Right atrium auricular region (tissue), 2 donors: ENCODE results near the gene CPNE5. TPM values are rescaled to one million over a fixed set of nuclear protein-coding genes. Genes with fewer than 3 reads are reported as not detected.

Source experiments
- DNase-seq: peaks from one replicate; pipeline ENCODE4 v3.0.0-alpha.2; 2019; ENCODE audit warnings: low spot score
- H3K27ac ChIP-seq, 2 donors: fragments of 200-600 bp; sonication (generic); 1 replicate in 1 of 2; 2 replicates in 1 of 2; pipeline ENCODE4 v1.5.1; 2016 to 2019
- H3K27me3 ChIP-seq, 2 donors: fragments of 200-600 bp; sonication (generic); one replicate each; pipeline versions ENCODE4 v1.5.1 to v1.6.0; 2017 to 2019
- H3K36me3 ChIP-seq: fragments of 200-600 bp; sonication (generic); one replicate; pipeline ENCODE4 v1.5.1; 2016
- H3K4me1 ChIP-seq, 2 donors: fragments of 200-600 bp; sonication (generic); one replicate each; pipeline versions ENCODE4 v1.5.1 to v1.6.0; 2017 to 2019
- H3K4me3 ChIP-seq, 2 donors: fragments of 200-600 bp; sonication (generic); 1 replicate in 1 of 2; 2 replicates in 1 of 2; pipeline ENCODE4 v1.5.1; 2017 to 2019; ENCODE audit warnings: mild to moderate bottlenecking in 1 of 2, moderate library complexity in 1 of 2
- H3K9me3 ChIP-seq, 2 donors: fragments of 200-600 bp; sonication (generic); one replicate each; pipeline ENCODE4 v1.5.1; 2019
- CTCF ChIP-seq, 2 donors: fragments of 200-600 bp; sonication (generic); IDR thresholded peaks; one replicate each; pipeline ENCODE4 v1.5.1; 2019; ENCODE audit warnings: antibody characterized with exemption in 2 of 2
- total RNA-seq, 2 donors: library from RNA; depleted of rRNA; stranded (reverse); fragments of >200 nt; gene quantifications; one replicate each; pipeline ENCODE4 v1.1.0, GENCODE V29; 2016

The CPNE5 gene
- total RNA-seq, 2 donors from 2014 or later, result 36.7 to 47.4 TPM

DNA sequence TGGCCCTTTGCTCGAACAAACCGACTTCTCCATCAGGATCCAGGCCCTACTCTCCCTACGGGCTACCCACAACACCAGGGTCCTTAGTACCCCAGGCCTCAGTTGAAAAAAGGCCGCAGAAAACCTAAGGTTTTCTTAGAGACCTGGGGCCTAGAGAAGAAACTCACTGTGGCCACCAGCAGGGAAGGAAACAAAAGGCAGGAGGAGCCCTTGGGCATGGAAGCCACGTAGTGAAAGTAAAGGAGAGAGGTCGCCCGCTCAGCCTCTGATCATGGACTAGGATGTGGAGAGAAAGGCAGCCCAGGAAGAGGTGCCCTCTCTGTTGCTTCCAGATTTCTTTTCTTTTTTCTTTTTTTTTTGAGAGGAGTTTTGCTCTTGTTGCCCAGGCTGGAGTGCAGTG, 31.5 kb downstream of the CPNE5 start:
- H3K27me3 ChIP-seq, result no peaks in the 10 kb centered on the region
- no peaks in the 10 kb centered on the region for H3K9me3 ChIP-seq
- H3K36me3 ChIP-seq, result no peaks in the 10 kb centered on the region
- H3K4me3 ChIP-seq, result no peak overlapping the region
- peaks cover 0 to 8% of the 10 kb centered on the region in 2 donors for H3K4me1 ChIP-seq
- TF ChIP-seq CTCF (IDR thresholded peaks at IDR 0.05), result no peak
- DNase-seq, result no peak
- no peak overlapping the region for H3K27ac ChIP-seq

DNA sequence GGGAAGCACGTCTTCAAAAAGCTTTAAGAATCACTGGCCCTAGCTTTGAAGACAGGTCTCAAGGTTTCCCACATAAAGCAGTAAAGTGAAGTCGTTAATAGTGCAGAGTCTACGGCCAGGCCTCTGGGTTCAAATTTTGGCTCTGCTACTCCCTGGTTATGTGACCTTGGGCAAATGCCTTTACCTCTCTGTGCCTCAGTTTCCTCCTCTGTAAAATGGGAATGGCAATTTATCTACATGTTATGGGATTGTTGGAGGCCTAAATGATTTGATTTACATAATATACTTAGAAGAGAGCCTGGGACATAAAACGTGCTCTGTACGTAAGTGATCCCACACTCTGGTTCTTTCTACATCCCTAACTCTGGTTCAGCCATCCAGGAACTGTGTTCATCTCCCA, 32.1 kb downstream of the CPNE5 start:
- no peak overlapping the region for H3K27ac ChIP-seq
- no peaks in the 10 kb centered on the region for H3K9me3 ChIP-seq
- no peak for DNase-seq
- H3K4me3 ChIP-seq, result no peak overlapping the region
- TF ChIP-seq CTCF (IDR thresholded peaks at IDR 0.05), result no peak
- no peaks in the 10 kb centered on the region for H3K36me3 ChIP-seq
- H3K27me3 ChIP-seq, result no peaks in the 10 kb centered on the region
- H3K4me1 ChIP-seq, result peaks cover 0 to 8% of the 10 kb centered on the region in 2 donors

- TF ChIP-seq CTCF (IDR thresholded peaks at IDR 0.05), result no peak
- Histone ChIP-seq H3K36me3 (no peaks in the 10 kb centered on the region), H3K4me3 (no peak overlapping the region), H3K4me1 (peaks cover 0 to 6% of the 10 kb centered on the region in 2 donors), H3K27ac (no peak overlapping the region), H3K27me3 (no peaks in the 10 kb centered on the region), H3K9me3 (no peaks in the 10 kb centered on the region)
- no peak for DNase-seq
These were observed 33.3 kb downstream of the CPNE5 start for GRCh38 chr6:36805917-36806316.

DNA sequence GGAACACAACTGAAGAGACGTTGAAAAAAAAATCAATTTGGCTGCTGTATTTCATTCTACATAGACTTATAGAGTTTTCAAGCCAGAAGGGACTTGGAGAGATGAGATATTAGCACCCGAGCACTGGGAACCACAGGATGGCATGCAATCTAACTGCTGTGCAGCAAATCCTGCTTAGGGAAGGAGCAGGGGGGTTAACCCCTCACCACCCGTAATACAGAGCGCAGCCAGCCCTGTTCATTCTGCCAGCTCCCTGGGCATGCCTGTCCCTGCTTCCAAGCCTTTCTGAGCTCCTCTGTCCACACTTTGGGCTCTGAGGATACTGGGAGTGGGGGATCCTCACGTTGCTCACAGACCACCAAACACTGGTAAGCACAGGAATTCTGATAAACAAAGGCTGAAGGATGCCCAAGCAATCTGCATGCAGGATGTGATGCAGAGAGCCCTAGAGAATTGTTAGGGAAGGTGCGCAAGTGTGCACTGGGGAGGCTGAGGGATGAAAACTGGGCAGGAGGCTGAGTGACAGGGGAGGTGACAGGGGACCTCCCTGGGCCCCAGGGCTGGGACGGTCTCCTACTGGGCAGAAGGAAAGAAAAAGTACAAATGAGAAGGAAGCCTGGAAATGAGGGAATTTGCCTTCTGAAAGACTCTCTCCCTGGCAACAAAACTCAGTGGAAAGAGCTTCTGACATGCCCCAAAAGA, 34.0 kb downstream of the CPNE5 start:
- Histone ChIP-seq H3K9me3 (no peaks in the 10 kb centered on the region), H3K27me3 (no peaks in the 10 kb centered on the region), H3K4me1 (no peaks in the 10 kb centered on the region), H3K4me3 (no peak overlapping the region), H3K27ac (no peak overlapping the region), H3K36me3 (no peaks in the 10 kb centered on the region)
- TF ChIP-seq CTCF (IDR thresholded peaks at IDR 0.05), result no peak
- DNase-seq, result no peak

GRCh38 chr6:36804563-36804962, 34.7 kb downstream of the CPNE5 start:
- no peak for TF ChIP-seq CTCF (IDR thresholded peaks at IDR 0.05)
- DNase-seq, result no peak
- Histone ChIP-seq H3K36me3 (no peaks in the 10 kb centered on the region), H3K27ac (no peak overlapping the region), H3K27me3 (no peaks in the 10 kb centered on the region), H3K9me3 (no peaks in the 10 kb centered on the region), H3K4me3 (no peak overlapping the region), H3K4me1 (no peaks in the 10 kb centered on the region)

- no peak for TF ChIP-seq CTCF (IDR thresholded peaks at IDR 0.05)
- H3K27me3 ChIP-seq, result no peaks in the 10 kb centered on the region
- no peak overlapping the region for H3K4me3 ChIP-seq
- no peak overlapping the region for H3K27ac ChIP-seq
- no peaks in the 10 kb centered on the region for H3K4me1 ChIP-seq
- DNase-seq, result no peak
- H3K36me3 ChIP-seq, result peaks cover under 1% of the 10 kb centered on the region
- H3K9me3 ChIP-seq, result no peaks in the 10 kb centered on the region
These were observed 35.3 kb downstream of the CPNE5 start for GRCh38 chr6:36803908-36804307.
